ENCODE data around the gene NDUFA6.

- no peak for TF ChIP-seq ZNF274 (IDR thresholded peaks at IDR 0.05; ENCODE audit: insufficient read depth, insufficient read length)
- no peak for TF ChIP-seq NRF1 (conservative IDR thresholded peaks at IDR 0.05; ENCODE audit: low read depth, low read length)
- no peak for TF ChIP-seq POLR2A (IDR thresholded peaks at IDR 0.05; ENCODE audit: low read depth, low read length)
- no peak for TF ChIP-seq CHD2 (IDR thresholded peaks at IDR 0.05; ENCODE audit: borderline replicate concordance, low read depth, low read length)
- no peak for TF ChIP-seq FOXM1 (IDR thresholded peaks at IDR 0.05; ENCODE audit: low read depth, low read length)
- no peak for TF ChIP-seq CTCF (IDR thresholded peaks at IDR 0.05 in 2 of 3, conservative IDR thresholded peaks at IDR 0.05 in 1 of 3; ENCODE audit: control insufficient read depth in 2 of 3, extremely low read depth in 1 of 3, insufficient read depth in 1 of 3, low read depth in 3 of 3, low read length in 3 of 3)
- TF ChIP-seq TARDBP (IDR thresholded peaks at IDR 0.05; ENCODE audit: borderline replicate concordance): no peak
- no peak for TF ChIP-seq POLR2AphosphoS5 (IDR thresholded peaks at IDR 0.05; ENCODE audit: low read length)
- no peak for TF ChIP-seq MXI1 (IDR thresholded peaks at IDR 0.05; ENCODE audit: low read depth, low read length)
- no peak for TF ChIP-seq CREB1 (IDR thresholded peaks at IDR 0.05; ENCODE audit: low read depth)
- no peak for TF ChIP-seq USF1 (IDR thresholded peaks at IDR 0.05; ENCODE audit: borderline replicate concordance, extremely low read length, insufficient read depth, low read depth, low read length)
- no peak for TF ChIP-seq MYC (IDR thresholded peaks at IDR 0.05; ENCODE audit: insufficient read depth, insufficient read length, insufficient replicate concordance, low read length, severe bottlenecking)
- no peak for TF ChIP-seq EGR1 (IDR thresholded peaks at IDR 0.05; ENCODE audit: borderline replicate concordance in 1 of 2, low read depth in 2 of 2, low read length in 2 of 2)
- no peak for TF ChIP-seq ELK1 (IDR thresholded peaks at IDR 0.05; ENCODE audit: low read depth, low read length)
Measured at GRCh38 chr22:42101199-42101598, 10.6 kb upstream of the NDUFA6 start.

All from GM12878 (cell line).